PC-9 (cell line): ENCODE results near the gene ARHGEF37. TPM values are rescaled to one million over a fixed set of nuclear protein-coding genes. Genes with fewer than 3 reads are reported as not detected.
A peak's percentile ranks its signal among the peaks of the same experiment; 100 is the strongest.

ENCODE experiments used
- BruUV-seq: library from RNA; stranded (reverse); fragments of 400-500 nt; replicated peaks from 2 replicates; lab custom pipeline; 2021; lab: Mats Ljungman, UMichigan
- CTCF ChIA-PET: fragments of 300-600 bp; sonication (Branson Sonifier 250); formaldehyde crosslinking; loops from one replicate; lab custom pipeline; 2022; ENCODE audit warnings: antibody characterized with exemption; lab: Charles Lee
- POLR2A ChIA-PET: fragments of 300-600 bp; sonication (Branson Sonifier 250); formaldehyde crosslinking; loops from one replicate; lab custom pipeline; 2022; ENCODE audit warnings: antibody characterized with exemption; ENCODE audit not compliant: unreplicated experiment; lab: Charles Lee
- DNase-seq, 2 experiments: peaks; one replicate each; pipeline versions ENCODE4 v3.0.0 to v3.0.0-alpha.2; 2015 to 2022; ENCODE audit warnings: mixed read lengths in 1 of 2
- H2AFZ ChIP-seq: fragments of 200-600 bp; sonication (generic); 2 replicates; pipeline ENCODE4 v1.8.1; 2017; ENCODE audit warnings: antibody characterized with exemption
- H3F3A ChIP-seq: fragments of 200-600 bp; sonication (generic); 2 replicates; pipeline ENCODE4 v1.8.1; 2017; ENCODE audit warnings: antibody characterized with exemption, mild to moderate bottlenecking, low read depth; ENCODE audit not compliant: insufficient read depth
- H3K27ac ChIP-seq: fragments of 200-600 bp; sonication (generic); 2 replicates; pipeline ENCODE4 v1.6.1; 2016; ENCODE audit warnings: mixed run types
- H3K27me3 ChIP-seq: fragments of 200-600 bp; sonication (generic); 2 replicates; pipeline ENCODE4 v1.6.1; 2016; ENCODE audit warnings: low read depth, mixed run types; ENCODE audit not compliant: insufficient read depth
- H3K36me3 ChIP-seq: fragments of 200-600 bp; sonication (generic); 2 replicates; pipeline ENCODE4 v1.6.1; 2016; ENCODE audit warnings: low read depth, mixed run types
- H3K4me1 ChIP-seq: fragments of 200-600 bp; sonication (generic); replicated peaks from 2 replicates; pipeline ENCODE4 v1.6.1; 2016; ENCODE audit warnings: mixed run types; ENCODE audit not compliant: insufficient read depth
- H3K4me2 ChIP-seq: fragments of 200-600 bp; sonication (generic); 2 replicates; pipeline ENCODE4 v1.6.1; 2017; ENCODE audit warnings: mixed run types
- H3K4me3 ChIP-seq: fragments of 200-600 bp; sonication (generic); 2 replicates; pipeline ENCODE4 v1.6.1; 2016; ENCODE audit warnings: mixed run types
- H3K79me2 ChIP-seq: fragments of 200-600 bp; sonication (generic); 2 replicates; pipeline ENCODE4 v1.6.1; 2017; ENCODE audit warnings: low read depth, mixed run types
- H3K9me2 ChIP-seq: fragments of 200-600 bp; sonication (generic); 2 replicates; pipeline ENCODE4 v1.8.1; 2017; ENCODE audit warnings: mild to moderate bottlenecking; ENCODE audit not compliant: insufficient read depth
- H3K9me3 ChIP-seq: fragments of 200-600 bp; sonication (generic); 2 replicates; pipeline ENCODE4 v1.8.1; 2016; ENCODE audit warnings: low read depth; ENCODE audit not compliant: insufficient read depth
- H4K20me1 ChIP-seq: fragments of 200-600 bp; sonication (generic); 2 replicates; pipeline ENCODE4 v1.8.1; 2017; ENCODE audit not compliant: insufficient read depth
- EZH2 ChIP-seq: fragments of 200-600 bp; sonication (generic); IDR thresholded peaks from 2 replicates; pipeline ENCODE4 v1.8.0; 2017; ENCODE audit warnings: antibody characterized with exemption, low read depth
- intact Hi-C: fragments of 100-400 bp; cut with micrococcal nuclease; formaldehyde crosslinking; loops from one replicate; pipeline ENCODE4 v1.10.0; 2022; ENCODE audit not compliant: unreplicated experiment
- total RNA-seq: library from RNA; stranded (reverse); gene quantifications from 2 replicates; pipeline ENCODE4 v1.2.3, GENCODE V29; 2021
- TF ChIP-seq, protein P1 (sequence below): fragments of 200-600 bp; sonication (generic); conservative IDR thresholded peaks from 2 replicates; pipeline ENCODE4 v1.6.1; 2017; ENCODE audit warnings: mixed run types, antibody characterized with exemption, mild to moderate bottlenecking, moderate library complexity

Gene ARHGEF37
- total RNA-seq, 1 experiment from 2014 or later, result 5.5 TPM

DNA sequence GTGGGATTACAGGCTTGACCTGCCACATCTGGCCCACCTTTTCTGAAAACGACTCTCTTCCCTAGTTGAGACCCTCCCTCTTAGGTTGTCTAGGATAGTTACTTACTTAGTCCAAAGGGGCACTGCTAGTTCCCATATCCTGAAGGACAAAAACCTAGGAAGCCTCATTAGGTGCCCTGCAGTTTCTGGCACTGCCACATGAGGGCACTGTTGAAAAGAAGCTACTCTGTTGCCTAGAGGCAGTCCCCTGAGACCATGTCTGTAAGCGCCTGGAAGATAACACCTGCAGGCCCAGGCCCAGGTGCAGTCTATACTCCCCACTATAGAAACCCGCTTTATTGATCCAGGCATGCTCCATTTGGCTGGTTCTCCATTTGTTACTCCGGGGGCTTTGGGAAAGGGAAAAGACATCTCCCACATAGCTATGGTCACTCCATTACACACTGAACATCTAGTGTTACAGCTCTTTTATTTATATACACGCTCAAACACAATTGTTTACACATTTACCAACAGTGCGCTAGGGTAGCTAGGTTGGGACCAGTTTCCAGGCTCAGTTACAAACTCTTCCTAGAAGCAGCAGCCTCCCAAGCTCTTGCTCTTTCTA is 75.4 kb downstream of the ARHGEF37 start:
- CTCF ChIA-PET, result interaction anchor here (0.6 to 0.7 kb wide), 4 partner anchors 11 to 692 kb away, joined by 3 to 4 read pairs (median 3); no protein-coding TSS in a partner anchor
- Histone ChIP-seq H3K79me2 (no peaks in the 10 kb centered on the region), H2AFZ (no peak overlapping the region), H3K27me3 (no peaks in the 10 kb centered on the region), H3K9me2 (no peaks in the 10 kb centered on the region), H3K4me2 (no peak overlapping the region), H3F3A (peaks cover 3% of the 10 kb centered on the region; the same call in 1 of the 2 replicates), H4K20me1 (no peaks in the 10 kb centered on the region), H3K9me3 (no peaks in the 10 kb centered on the region), H3K4me3 (no peak overlapping the region), H3K36me3 (no peaks in the 10 kb centered on the region), H3K4me1 (no peaks in the 10 kb centered on the region), H3K27ac (no peak overlapping the region)
- no TSS peak for BruUV-seq
- DNase-seq, result peak in 1 of 2 experiments; percentile 48
- no peak for TF ChIP-seq EZH2
- TF ChIP-seq, protein P1, sequence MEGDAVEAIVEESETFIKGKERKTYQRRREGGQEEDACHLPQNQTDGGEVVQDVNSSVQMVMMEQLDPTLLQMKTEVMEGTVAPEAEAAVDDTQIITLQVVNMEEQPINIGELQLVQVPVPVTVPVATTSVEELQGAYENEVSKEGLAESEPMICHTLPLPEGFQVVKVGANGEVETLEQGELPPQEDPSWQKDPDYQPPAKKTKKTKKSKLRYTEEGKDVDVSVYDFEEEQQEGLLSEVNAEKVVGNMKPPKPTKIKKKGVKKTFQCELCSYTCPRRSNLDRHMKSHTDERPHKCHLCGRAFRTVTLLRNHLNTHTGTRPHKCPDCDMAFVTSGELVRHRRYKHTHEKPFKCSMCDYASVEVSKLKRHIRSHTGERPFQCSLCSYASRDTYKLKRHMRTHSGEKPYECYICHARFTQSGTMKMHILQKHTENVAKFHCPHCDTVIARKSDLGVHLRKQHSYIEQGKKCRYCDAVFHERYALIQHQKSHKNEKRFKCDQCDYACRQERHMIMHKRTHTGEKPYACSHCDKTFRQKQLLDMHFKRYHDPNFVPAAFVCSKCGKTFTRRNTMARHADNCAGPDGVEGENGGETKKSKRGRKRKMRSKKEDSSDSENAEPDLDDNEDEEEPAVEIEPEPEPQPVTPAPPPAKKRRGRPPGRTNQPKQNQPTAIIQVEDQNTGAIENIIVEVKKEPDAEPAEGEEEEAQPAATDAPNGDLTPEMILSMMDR, result peak; percentile 88
- POLR2A ChIA-PET, result no interaction called here
- intact Hi-C loops, result loop anchor here (1.0 to 5.0 kb wide), 2 partner anchors 76 to 172 kb away; partner anchors contain the start of gene PPARGC1B

DNA sequence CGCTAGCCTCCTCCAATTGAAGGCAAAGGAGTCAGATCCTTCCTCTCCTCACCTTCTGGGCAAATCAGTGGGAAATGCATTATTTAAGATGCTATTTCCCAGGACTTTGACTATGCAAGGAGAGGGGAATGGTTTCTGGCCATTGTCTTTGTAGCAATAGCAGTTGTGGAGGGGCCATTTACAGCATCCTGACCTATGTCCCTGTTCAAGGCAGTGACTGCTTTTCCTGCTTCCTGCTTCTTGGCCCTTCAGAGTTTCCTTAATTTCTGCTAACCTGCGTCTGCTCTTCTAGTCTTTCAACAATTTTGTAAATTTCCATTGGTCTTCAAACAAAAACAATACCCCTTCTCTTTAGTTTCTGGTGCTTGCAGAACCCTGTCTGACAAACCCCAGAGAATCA is 76.0 kb downstream of the ARHGEF37 start:
- H3K27me3 ChIP-seq, result no peaks in the 10 kb centered on the region
- DNase-seq, result no peak
- H4K20me1 ChIP-seq, result no peaks in the 10 kb centered on the region
- H3K4me3 ChIP-seq, result no peak overlapping the region
- H3F3A ChIP-seq, result peaks cover 3% of the 10 kb centered on the region; the same call in 1 of the 2 replicates
- BruUV-seq, result no TSS peak
- ChIA-PET CTCF (interaction anchor here (0.6 to 0.7 kb wide), 2 partner anchors 10 to 171 kb away, joined by 3 to 4 read pairs; no protein-coding TSS in a partner anchor), POLR2A (no interaction called here)
- no peaks in the 10 kb centered on the region for H3K36me3 ChIP-seq
- intact Hi-C loops, result loop anchor here (5.0 kb wide), 1 partner anchor 75 kb away; the partner anchor contains the start of gene PPARGC1B
- H3K79me2 ChIP-seq, result no peaks in the 10 kb centered on the region
- no peak overlapping the region for H2AFZ ChIP-seq
- H3K27ac ChIP-seq, result no peak overlapping the region
- H3K4me1 ChIP-seq, result no peaks in the 10 kb centered on the region
- H3K9me2 ChIP-seq, result no peaks in the 10 kb centered on the region
- H3K9me3 ChIP-seq, result no peaks in the 10 kb centered on the region
- TF ChIP-seq, protein P1, result no peak
- TF ChIP-seq EZH2, result no peak
- H3K4me2 ChIP-seq, result no peak overlapping the region

DNA sequence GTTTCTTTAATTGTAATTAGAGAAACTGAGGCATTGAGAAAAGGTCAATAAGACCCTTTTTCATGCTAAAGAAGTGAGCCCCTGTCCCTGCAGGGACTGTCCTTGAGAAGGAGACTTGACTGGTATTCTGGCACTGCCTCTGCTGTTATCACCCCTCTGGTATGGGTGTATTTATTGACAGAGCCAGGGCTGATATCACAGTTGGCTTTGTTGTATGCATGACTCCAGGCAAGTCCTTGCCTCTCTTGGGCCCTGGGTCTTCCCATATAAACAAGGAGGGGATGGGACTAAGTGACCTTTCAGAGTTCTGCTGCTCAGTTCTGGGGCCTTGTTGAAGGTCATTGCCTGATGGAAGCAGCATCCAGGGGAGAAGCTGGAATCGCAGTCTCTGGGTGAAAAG is 77.0 kb downstream of the ARHGEF37 start:
- no peaks in the 10 kb centered on the region for H3K36me3 ChIP-seq
- POLR2A ChIA-PET, result no interaction called here
- intact Hi-C loops, result loop anchor here (5.0 kb wide), 1 partner anchor 74 kb away; the partner anchor contains the start of gene PPARGC1B
- CTCF ChIA-PET, result no interaction called here
- no peaks in the 10 kb centered on the region for H3K9me3 ChIP-seq
- H3K4me3 ChIP-seq, result no peak overlapping the region
- BruUV-seq, result no TSS peak
- H2AFZ ChIP-seq, result no peak overlapping the region
- no peaks in the 10 kb centered on the region for H3K9me2 ChIP-seq
- no peaks in the 10 kb centered on the region for H3K27me3 ChIP-seq
- TF ChIP-seq EZH2, result no peak
- TF ChIP-seq, protein P1, result no peak
- H3F3A ChIP-seq, result peaks cover 3% of the 10 kb centered on the region; the same call in 1 of the 2 replicates
- DNase-seq, result no peak
- H3K27ac ChIP-seq, result no peak overlapping the region
- H3K79me2 ChIP-seq, result no peaks in the 10 kb centered on the region
- no peaks in the 10 kb centered on the region for H3K4me1 ChIP-seq
- H4K20me1 ChIP-seq, result no peaks in the 10 kb centered on the region
- H3K4me2 ChIP-seq, result no peak overlapping the region
